AG04450 (cell line): ENCODE results near the gene AQP5. TPM values are rescaled to one million over a fixed set of nuclear protein-coding genes. Genes with fewer than 3 reads are reported as not detected.

Experiments used
- CTCF ChIA-PET: fragments of 300-600, 350-600 bp; formaldehyde crosslinking; extraction: SDS; loops from one replicate; lab custom pipeline; 2022; ENCODE audit warnings: antibody characterized with exemption, inconsistent platforms; lab: Charles Lee
- POLR2A ChIA-PET: fragments of 350-600 bp; formaldehyde crosslinking; extraction: SDS; loops from one replicate; lab custom pipeline; 2021; ENCODE audit warnings: antibody characterized with exemption, inconsistent platforms; lab: Yijun Ruan, JAX
- DNase-seq: peaks from one replicate; pipeline ENCODE4 v3.0.0-alpha.2; 2011; ENCODE audit warnings: low read depth, low spot score
- H3K27ac ChIP-seq: one replicate; pipeline ENCODE4 v1.5.1; 2012; ENCODE audit warnings: low read depth, low read length, control low read depth
- H3K27me3 ChIP-seq: one replicate; pipeline ENCODE4 v1.6.0; 2012; ENCODE audit warnings: low read length; ENCODE audit not compliant: control insufficient read depth, insufficient read depth
- H3K4me3 ChIP-seq: 2 replicates; pipeline ENCODE4 v1.5.1; 2011; ENCODE audit warnings: mild to moderate bottlenecking, low read depth, low read length, control low read depth
- H3K9me3 ChIP-seq: 2 replicates; pipeline ENCODE4 v1.5.1; 2012; ENCODE audit warnings: low read length; ENCODE audit not compliant: control insufficient read depth, insufficient read depth
- polyA plus RNA-seq: library from polyadenylated mRNA; depleted of rRNA; stranded (reverse); fragments of >200 nt; gene quantifications from 2 replicates; pipeline ENCODE4 v1.2.3, GENCODE V29; 2011
- TF ChIP-seq, protein P1 (sequence below): IDR thresholded peaks from 2 replicates; pipeline ENCODE4 v1.5.1; 2011; ENCODE audit warnings: low read depth, low read length, control low read depth, inconsistent platforms

Gene AQP5
- polyA plus RNA-seq, 1 experiment: not detected

GRCh38 chr12:49990273-49990672, 28.6 kb downstream of the AQP5 start:
- DNase-seq: no peak
- Histone ChIP-seq H3K4me3 (no peak overlapping the region), H3K27me3 (no peaks in the 10 kb centered on the region), H3K9me3 (no peaks in the 10 kb centered on the region), H3K27ac (no peak overlapping the region)
- TF ChIP-seq, protein P1, sequence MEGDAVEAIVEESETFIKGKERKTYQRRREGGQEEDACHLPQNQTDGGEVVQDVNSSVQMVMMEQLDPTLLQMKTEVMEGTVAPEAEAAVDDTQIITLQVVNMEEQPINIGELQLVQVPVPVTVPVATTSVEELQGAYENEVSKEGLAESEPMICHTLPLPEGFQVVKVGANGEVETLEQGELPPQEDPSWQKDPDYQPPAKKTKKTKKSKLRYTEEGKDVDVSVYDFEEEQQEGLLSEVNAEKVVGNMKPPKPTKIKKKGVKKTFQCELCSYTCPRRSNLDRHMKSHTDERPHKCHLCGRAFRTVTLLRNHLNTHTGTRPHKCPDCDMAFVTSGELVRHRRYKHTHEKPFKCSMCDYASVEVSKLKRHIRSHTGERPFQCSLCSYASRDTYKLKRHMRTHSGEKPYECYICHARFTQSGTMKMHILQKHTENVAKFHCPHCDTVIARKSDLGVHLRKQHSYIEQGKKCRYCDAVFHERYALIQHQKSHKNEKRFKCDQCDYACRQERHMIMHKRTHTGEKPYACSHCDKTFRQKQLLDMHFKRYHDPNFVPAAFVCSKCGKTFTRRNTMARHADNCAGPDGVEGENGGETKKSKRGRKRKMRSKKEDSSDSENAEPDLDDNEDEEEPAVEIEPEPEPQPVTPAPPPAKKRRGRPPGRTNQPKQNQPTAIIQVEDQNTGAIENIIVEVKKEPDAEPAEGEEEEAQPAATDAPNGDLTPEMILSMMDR: no peak
- POLR2A ChIA-PET: no interaction called here
- CTCF ChIA-PET: interaction anchor here (0.9 to 1.4 kb wide), 8 partner anchors 13 to 632 kb away, joined by 3 to 7 read pairs (median 4); no protein-coding TSS in a partner anchor

DNA sequence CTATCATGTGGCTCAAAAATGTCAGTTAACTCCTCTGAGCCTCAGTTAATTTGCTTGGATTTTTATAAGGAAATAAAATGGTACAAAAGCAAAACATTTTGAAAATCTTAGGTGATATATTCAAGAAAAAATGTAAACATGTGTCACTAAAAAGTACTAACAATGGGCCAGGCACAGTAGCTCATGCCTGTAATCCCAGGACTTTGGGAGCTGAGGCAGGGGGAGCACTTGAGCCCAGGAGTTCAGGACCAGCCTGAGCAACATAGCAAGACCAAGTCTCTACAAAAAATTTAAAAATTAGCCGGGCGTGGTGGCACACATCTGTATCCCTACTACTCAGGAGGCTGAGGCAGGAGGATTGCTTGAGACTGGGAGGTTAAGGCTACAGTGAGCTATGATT, 36.8 kb downstream of the AQP5 start:
- POLR2A ChIA-PET: no interaction called here
- TF ChIP-seq, protein P1: peak; percentile 30
- no peak overlapping the region for H3K27ac ChIP-seq
- no peaks in the 10 kb centered on the region for H3K27me3 ChIP-seq
- H3K4me3 ChIP-seq: no peak overlapping the region
- no peaks in the 10 kb centered on the region for H3K9me3 ChIP-seq
- no peak for DNase-seq
- CTCF ChIA-PET: interaction anchor here (0.6 to 1.2 kb wide), 6 partner anchors 9 to 72 kb away, joined by 3 to 4 read pairs (median 3); no protein-coding TSS in a partner anchor

DNA sequence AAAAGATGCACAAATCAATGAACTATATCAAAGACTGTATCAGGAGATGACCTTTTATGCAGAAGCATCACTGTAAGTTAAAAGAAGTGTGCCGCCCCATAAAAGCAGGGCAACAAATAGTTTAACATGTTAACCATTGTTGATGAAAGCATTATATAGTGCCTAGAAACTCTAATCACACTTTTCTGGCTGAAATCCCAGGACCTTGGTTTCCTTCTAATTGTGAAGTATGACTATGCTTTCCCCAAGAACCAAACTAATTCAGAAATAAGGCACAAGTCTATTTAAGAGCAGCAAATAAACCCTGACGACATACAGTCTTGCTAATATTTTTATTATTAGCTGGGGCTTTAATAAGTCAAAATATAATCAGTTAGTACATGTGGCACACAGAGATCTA, 41.9 kb downstream of the AQP5 start:
- Histone ChIP-seq H3K27ac (no peak overlapping the region), H3K27me3 (no peaks in the 10 kb centered on the region), H3K4me3 (no peak overlapping the region), H3K9me3 (no peaks in the 10 kb centered on the region)
- TF ChIP-seq, protein P1: no peak
- CTCF ChIA-PET: interaction anchor here (0.8 to 2.9 kb wide), 6 partner anchors 13 to 67 kb away, joined by 3 to 11 read pairs (median 4); no protein-coding TSS in a partner anchor
- DNase-seq: no peak
- POLR2A ChIA-PET: no interaction called here

GRCh38 chr12:50004696-50005095, 43.0 kb downstream of the AQP5 start:
- no peaks in the 10 kb centered on the region for H3K27me3 ChIP-seq
- H3K9me3 ChIP-seq: no peaks in the 10 kb centered on the region
- H3K4me3 ChIP-seq: no peak overlapping the region
- POLR2A ChIA-PET: no interaction called here
- no peak overlapping the region for H3K27ac ChIP-seq
- DNase-seq: no peak
- CTCF ChIA-PET: interaction anchor here (0.5 to 3.6 kb wide), 5 partner anchors 34 to 263 kb away, joined by 3 to 15 read pairs (median 11); partner anchors contain the start of gene TMBIM6
- TF ChIP-seq, protein P1: no peak

GRCh38 chr12:50005175-50005574, 43.5 kb downstream of the AQP5 start:
- H3K27ac ChIP-seq: no peak overlapping the region
- no peaks in the 10 kb centered on the region for H3K9me3 ChIP-seq
- TF ChIP-seq, protein P1: no peak
- CTCF ChIA-PET: interaction anchor here (0.5 to 3.6 kb wide), 5 partner anchors 31 to 264 kb away, joined by 3 to 15 read pairs (median 11); partner anchors contain the start of gene TMBIM6
- H3K4me3 ChIP-seq: no peak overlapping the region
- no peak for DNase-seq
- no peaks in the 10 kb centered on the region for H3K27me3 ChIP-seq
- POLR2A ChIA-PET: no interaction called here
